K562 (cell line): ENCODE measurements around the gene HPDL. TPM values are rescaled to one million over a fixed set of nuclear protein-coding genes. Genes with fewer than 3 reads are reported as not detected.

Experiments
- JUN ChIP-seq, 2 experiments: sonication (generic) in 1 of 2; formaldehyde crosslinking in 1 of 2; IDR thresholded peaks; 2 replicates each; pipeline versions ENCODE4 v1.6.1 to v1.8.0; 2012 to 2022; ENCODE audit warnings: borderline replicate concordance in 2 of 2, mild to moderate bottlenecking in 2 of 2, improper control_type of control experiment in 1 of 2, low read depth in 1 of 2, low read length in 1 of 2, missing genetic modification reagents in 1 of 2
- KDM4B ChIP-seq, 2 experiments: fragments of 450-650 bp in 1 of 2; sonication (generic) in 1 of 2; IDR thresholded peaks; 2 replicates each; pipeline ENCODE4 v1.6.1; 2016 to 2017; ENCODE audit warnings: borderline replicate concordance in 2 of 2, antibody characterized with exemption in 1 of 2, low read depth in 1 of 2, mild to moderate bottlenecking in 1 of 2
- PRDM10 ChIP-seq: fragments of 450-650 bp; IDR thresholded peaks from 2 replicates; pipeline ENCODE4 v1.6.1; 2018; ENCODE audit not compliant: partially characterized antibody
- RERE ChIP-seq: sonication (generic); formaldehyde crosslinking; IDR thresholded peaks from 2 replicates; pipeline ENCODE4 v1.8.0; 2023; ENCODE audit warnings: missing genetic modification reagents, mild to moderate bottlenecking, borderline replicate concordance
- polyA plus RNA-seq, 8 experiments: library from polyadenylated mRNA; depleted of rRNA in 4 of 8; stranded (reverse) in 5 of 8; unstranded in 3 of 8; fragments of >200 nt; fragmentation: Nextera tagmentation in 2 of 8; fragmentation: Illumina TruSeq in 1 of 8; extraction: Ambion mirVana in 2 of 8; extraction: Trizol in 1 of 8; gene quantifications; 2 replicates each; pipeline versions ENCODE4 v1.2.1 to v1.2.3, GENCODE V29; 2011 to 2014; ENCODE audit warnings: inconsistent platforms in 1 of 8, missing spikeins in 1 of 8
- total RNA-seq, 7 experiments: library from RNA; depleted of rRNA in 6 of 7; stranded (reverse); fragments of >200 nt in 6 of 7; fragmentation: Illumina TruSeq in 2 of 7; extraction: Trizol in 2 of 7; gene quantifications; 2 replicates each; pipeline versions ENCODE4 v1.2.1 to v1.2.3, GENCODE V29; 2011 to 2021; ENCODE audit warnings: low replicate concordance in 1 of 7

Gene HPDL
- total and polyA plus RNA-seq, 9 of the 15 experiments (the other 6 are each of a cell fraction or from before 2014, with no cell fraction given), result not detected

- TF ChIP-seq RERE (CRISPR knock-in tag) (no peak), JUN (IDR thresholded peaks at IDR 0.05; ENCODE audit: borderline replicate concordance, low read depth, low read length) (0 out of 2 replicates have a peak, but pooled peaks have one; percentile 45), JUN (CRISPR knock-in tag; IDR thresholded peaks at IDR 0.05; ENCODE audit: borderline replicate concordance) (no peak), KDM4B (IDR thresholded peaks at IDR 0.05; ENCODE audit: borderline replicate concordance in 2 of 2, low read depth in 1 of 2) (no peak), PRDM10 (no peak)
Measured at GRCh38 chr1:45299981-45300668, 26.6 kb upstream of the HPDL start (continued).
